HEK293 (cell line): ENCODE measurements around the gene CAPN8.

Experiments
- GFI1B ChIP-seq: fragments of 450-650 bp; formaldehyde crosslinking; IDR thresholded peaks from 2 replicates; pipeline ENCODE4 v1.5.1; 2016; ENCODE audit warnings: missing biosample characterization, missing genetic modification characterization
- HOXD13 ChIP-seq: sonication (generic); formaldehyde crosslinking; IDR thresholded peaks from 2 replicates; pipeline ENCODE4 v1.8.0; 2022; ENCODE audit warnings: missing genetic modification reagents, borderline replicate concordance
- KLF16 ChIP-seq: fragments of 450-650 bp; formaldehyde crosslinking; IDR thresholded peaks from 2 replicates; pipeline ENCODE4 v1.5.1; 2017; ENCODE audit warnings: missing biosample characterization, missing genetic modification characterization
- MZF1 ChIP-seq: fragments of 450-650 bp; formaldehyde crosslinking; IDR thresholded peaks from 2 replicates; pipeline ENCODE4 v1.5.1; 2017; ENCODE audit warnings: missing biosample characterization, missing genetic modification characterization, borderline replicate concordance
- SCRT1 ChIP-seq: fragments of 450-650 bp; formaldehyde crosslinking; IDR thresholded peaks from 2 replicates; pipeline ENCODE4 v1.5.1; 2016; ENCODE audit warnings: missing biosample characterization, missing genetic modification characterization, borderline replicate concordance
- SCRT2 ChIP-seq: fragments of 450-650 bp; formaldehyde crosslinking; IDR thresholded peaks from 2 replicates; pipeline ENCODE4 v1.5.1; 2016; ENCODE audit warnings: missing biosample characterization, missing genetic modification characterization
- SP7 ChIP-seq: fragments of 450-650 bp; formaldehyde crosslinking; IDR thresholded peaks from 2 replicates; pipeline ENCODE4 v1.5.1; 2016; ENCODE audit warnings: missing biosample characterization, missing genetic modification characterization
- ZBTB1 ChIP-seq: fragments of 450-650 bp; formaldehyde crosslinking; IDR thresholded peaks from 2 replicates; pipeline ENCODE4 v1.5.1; 2016; ENCODE audit warnings: missing biosample characterization, missing genetic modification characterization
- ZEB2 ChIP-seq: fragments of 450-650 bp; formaldehyde crosslinking; IDR thresholded peaks from 2 replicates; pipeline ENCODE4 v1.5.1; 2016; ENCODE audit warnings: missing biosample characterization, missing genetic modification characterization
- ZIC2 ChIP-seq: fragments of 450-650 bp; formaldehyde crosslinking; IDR thresholded peaks from 2 replicates; pipeline ENCODE4 v1.5.1; 2016; ENCODE audit warnings: missing biosample characterization, missing genetic modification characterization
- ZNF132 ChIP-seq: fragments of 450-650 bp; formaldehyde crosslinking; IDR thresholded peaks from 2 replicates; pipeline ENCODE4 v1.5.1; 2017; ENCODE audit warnings: missing biosample characterization, missing genetic modification characterization, borderline replicate concordance
- ZNF155 ChIP-seq: fragments of 450-650 bp; formaldehyde crosslinking; IDR thresholded peaks from 2 replicates; pipeline ENCODE4 v1.5.1; 2016; ENCODE audit warnings: missing biosample characterization, missing genetic modification characterization
- ZNF184 ChIP-seq: fragments of 450-650 bp; IDR thresholded peaks from 2 replicates; pipeline ENCODE4 v1.5.1; 2018; ENCODE audit warnings: missing biosample characterization, mild to moderate bottlenecking, missing genetic modification characterization
- ZNF221 ChIP-seq: fragments of 450-650 bp; formaldehyde crosslinking; IDR thresholded peaks from 2 replicates; pipeline ENCODE4 v1.5.1; 2017; ENCODE audit warnings: missing biosample characterization, missing genetic modification characterization, borderline replicate concordance
- ZNF23 ChIP-seq: fragments of 450-650 bp; formaldehyde crosslinking; IDR thresholded peaks from 2 replicates; pipeline ENCODE4 v1.5.1; 2016; ENCODE audit warnings: missing biosample characterization, missing genetic modification characterization, borderline replicate concordance
- ZNF391 ChIP-seq: fragments of 450-650 bp; formaldehyde crosslinking; IDR thresholded peaks from 2 replicates; pipeline ENCODE4 v1.5.1; 2016; ENCODE audit warnings: low read depth, missing biosample characterization, missing genetic modification characterization, borderline replicate concordance
- ZNF394 ChIP-seq: fragments of 450-650 bp; formaldehyde crosslinking; IDR thresholded peaks from 2 replicates; pipeline ENCODE4 v1.5.1; 2016; ENCODE audit warnings: missing biosample characterization, missing genetic modification characterization, mild to moderate bottlenecking, moderate library complexity, borderline replicate concordance
- ZNF426 ChIP-seq: fragments of 450-650 bp; formaldehyde crosslinking; IDR thresholded peaks from 2 replicates; pipeline ENCODE4 v1.5.1; 2017; ENCODE audit warnings: missing biosample characterization, missing genetic modification characterization, mild to moderate bottlenecking, inconsistent platforms, moderate library complexity
- ZNF514 ChIP-seq: fragments of 450-650 bp; formaldehyde crosslinking; IDR thresholded peaks from 2 replicates; pipeline ENCODE4 v1.5.1; 2016; ENCODE audit warnings: missing biosample characterization, missing genetic modification characterization
- ZNF549 ChIP-seq: fragments of 450-650 bp; IDR thresholded peaks from 2 replicates; pipeline ENCODE4 v1.5.1; 2018; ENCODE audit warnings: missing biosample characterization, missing genetic modification characterization, mild to moderate bottlenecking, inconsistent platforms, moderate library complexity
- ZNF558 ChIP-seq: fragments of 450-650 bp; formaldehyde crosslinking; IDR thresholded peaks from 2 replicates; pipeline ENCODE4 v1.5.1; 2016; ENCODE audit warnings: missing biosample characterization, missing genetic modification characterization
- ZNF585B ChIP-seq: fragments of 450-650 bp; formaldehyde crosslinking; IDR thresholded peaks from 2 replicates; pipeline ENCODE4 v1.5.1; 2016; ENCODE audit warnings: missing biosample characterization, missing genetic modification characterization
- ZNF76 ChIP-seq: fragments of 450-650 bp; formaldehyde crosslinking; IDR thresholded peaks from 2 replicates; pipeline ENCODE4; 2016; ENCODE audit warnings: low read depth, missing biosample characterization, missing genetic modification characterization, borderline replicate concordance
- ZNF776 ChIP-seq: fragments of 450-650 bp; formaldehyde crosslinking; IDR thresholded peaks from 2 replicates; pipeline ENCODE4 v1.5.0; 2017; ENCODE audit warnings: missing biosample characterization, missing genetic modification characterization, borderline replicate concordance
- TF ChIP-seq, protein P1 (sequence below): fragments of 450-650 bp; formaldehyde crosslinking; IDR thresholded peaks from 2 replicates; pipeline ENCODE4 v1.5.1; 2017; ENCODE audit warnings: missing biosample characterization, missing genetic modification characterization
- TF ChIP-seq, protein P2 (sequence below): fragments of 450-650 bp; formaldehyde crosslinking; IDR thresholded peaks from 2 replicates; pipeline ENCODE4 v1.5.1; 2016; ENCODE audit warnings: missing biosample characterization, missing genetic modification characterization
- TF ChIP-seq, protein P3 (sequence below): fragments of 450-650 bp; formaldehyde crosslinking; IDR thresholded peaks from 2 replicates; pipeline ENCODE4 v1.5.1; 2017; ENCODE audit warnings: missing biosample characterization, mild to moderate bottlenecking, missing genetic modification characterization, moderate library complexity
- TF ChIP-seq, protein P4 (sequence below): fragments of 450-650 bp; IDR thresholded peaks from 2 replicates; pipeline ENCODE4 v1.5.1; 2018; ENCODE audit warnings: missing biosample characterization, mild to moderate bottlenecking, missing genetic modification characterization
- TF ChIP-seq, protein P5 (sequence below): fragments of 450-650 bp; formaldehyde crosslinking; IDR thresholded peaks from 2 replicates; pipeline ENCODE4 v1.5.1; 2016; ENCODE audit warnings: missing biosample characterization, missing genetic modification characterization, low read depth
- TF ChIP-seq, protein P6 (sequence below): fragments of 450-650 bp; formaldehyde crosslinking; IDR thresholded peaks from 2 replicates; pipeline ENCODE4 v1.5.1; 2016; ENCODE audit warnings: missing biosample characterization, missing genetic modification characterization

The CAPN8 gene

DNA sequence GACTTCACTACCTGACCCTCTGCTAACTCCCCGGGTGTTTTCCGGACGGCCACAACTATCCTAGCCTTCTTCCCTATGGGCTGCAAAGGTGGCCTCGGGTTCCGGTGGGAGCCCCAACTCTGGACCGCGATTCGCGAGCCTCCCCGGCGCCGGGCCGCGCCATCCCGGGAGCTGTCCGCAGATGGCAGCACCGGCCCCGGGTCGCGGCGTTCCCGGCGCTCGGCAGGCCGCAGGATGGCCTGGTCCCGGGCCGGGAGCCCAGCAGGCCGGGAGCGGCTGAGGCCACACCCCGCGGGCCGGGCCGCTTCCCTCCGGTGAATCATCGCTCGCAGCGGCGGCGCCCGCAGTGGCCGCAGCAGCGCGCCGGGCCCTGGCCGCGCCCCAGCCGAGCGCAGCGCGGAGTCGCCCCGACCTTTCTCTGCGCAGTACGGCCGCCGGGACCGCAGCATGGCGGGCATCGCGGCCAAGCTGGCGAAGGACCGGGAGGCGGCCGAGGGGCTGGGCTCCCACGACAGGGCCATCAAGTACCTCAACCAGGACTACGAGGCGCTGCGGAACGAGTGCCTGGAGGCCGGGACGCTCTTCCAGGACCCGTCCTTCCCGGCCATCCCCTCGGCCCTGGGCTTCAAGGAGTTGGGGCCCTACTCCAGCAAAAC, 46.8 kb upstream of the CAPN8 start, which contains the start of gene CAPN2 (continued):
- TF ChIP-seq, protein P1, sequence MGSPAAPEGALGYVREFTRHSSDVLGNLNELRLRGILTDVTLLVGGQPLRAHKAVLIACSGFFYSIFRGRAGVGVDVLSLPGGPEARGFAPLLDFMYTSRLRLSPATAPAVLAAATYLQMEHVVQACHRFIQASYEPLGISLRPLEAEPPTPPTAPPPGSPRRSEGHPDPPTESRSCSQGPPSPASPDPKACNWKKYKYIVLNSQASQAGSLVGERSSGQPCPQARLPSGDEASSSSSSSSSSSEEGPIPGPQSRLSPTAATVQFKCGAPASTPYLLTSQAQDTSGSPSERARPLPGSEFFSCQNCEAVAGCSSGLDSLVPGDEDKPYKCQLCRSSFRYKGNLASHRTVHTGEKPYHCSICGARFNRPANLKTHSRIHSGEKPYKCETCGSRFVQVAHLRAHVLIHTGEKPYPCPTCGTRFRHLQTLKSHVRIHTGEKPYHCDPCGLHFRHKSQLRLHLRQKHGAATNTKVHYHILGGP (tag by site-specific recombination) = no peak
- no peak; the same call in 1 of the 2 replicates for TF ChIP-seq ZEB2 (tag by site-specific recombination)
- no peak for TF ChIP-seq ZNF558
- TF ChIP-seq GFI1B (tag by site-specific recombination) = no peak
- no peak for TF ChIP-seq SCRT1 (tag by site-specific recombination)
- TF ChIP-seq ZNF23 (tag by site-specific recombination) = no peak
- no peak for TF ChIP-seq ZNF184 (tag by site-specific recombination)
- no peak for TF ChIP-seq ZNF132 (tag by site-specific recombination)
- TF ChIP-seq, protein P2, sequence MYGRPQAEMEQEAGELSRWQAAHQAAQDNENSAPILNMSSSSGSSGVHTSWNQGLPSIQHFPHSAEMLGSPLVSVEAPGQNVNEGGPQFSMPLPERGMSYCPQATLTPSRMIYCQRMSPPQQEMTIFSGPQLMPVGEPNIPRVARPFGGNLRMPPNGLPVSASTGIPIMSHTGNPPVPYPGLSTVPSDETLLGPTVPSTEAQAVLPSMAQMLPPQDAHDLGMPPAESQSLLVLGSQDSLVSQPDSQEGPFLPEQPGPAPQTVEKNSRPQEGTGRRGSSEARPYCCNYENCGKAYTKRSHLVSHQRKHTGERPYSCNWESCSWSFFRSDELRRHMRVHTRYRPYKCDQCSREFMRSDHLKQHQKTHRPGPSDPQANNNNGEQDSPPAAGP (tag by site-specific recombination) = peak; percentile 88
- 0 out of 2 replicates have a peak, but pooled peaks have one; percentile 4 for TF ChIP-seq ZNF394 (tag by site-specific recombination)
- TF ChIP-seq ZNF391 (tag by site-specific recombination) = no peak
- TF ChIP-seq ZBTB1 (tag by site-specific recombination) = no peak
- TF ChIP-seq HOXD13 (CRISPR knock-in tag) = peak; percentile 73; the same call in 1 of the 2 replicates
- TF ChIP-seq, protein P3, sequence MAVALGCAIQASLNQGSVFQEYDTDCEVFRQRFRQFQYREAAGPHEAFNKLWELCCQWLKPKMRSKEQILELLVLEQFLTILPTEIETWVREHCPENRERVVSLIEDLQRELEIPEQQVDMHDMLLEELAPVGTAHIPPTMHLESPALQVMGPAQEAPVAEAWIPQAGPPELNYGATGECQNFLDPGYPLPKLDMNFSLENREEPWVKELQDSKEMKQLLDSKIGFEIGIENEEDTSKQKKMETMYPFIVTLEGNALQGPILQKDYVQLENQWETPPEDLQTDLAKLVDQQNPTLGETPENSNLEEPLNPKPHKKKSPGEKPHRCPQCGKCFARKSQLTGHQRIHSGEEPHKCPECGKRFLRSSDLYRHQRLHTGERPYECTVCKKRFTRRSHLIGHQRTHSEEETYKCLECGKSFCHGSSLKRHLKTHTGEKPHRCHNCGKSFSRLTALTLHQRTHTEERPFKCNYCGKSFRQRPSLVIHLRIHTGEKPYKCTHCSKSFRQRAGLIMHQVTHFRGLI (tag by site-specific recombination) = 0 out of 2 replicates have a peak, but pooled peaks have one; percentile 50
- no peak for TF ChIP-seq SCRT2 (tag by site-specific recombination)
- TF ChIP-seq, protein P4, sequence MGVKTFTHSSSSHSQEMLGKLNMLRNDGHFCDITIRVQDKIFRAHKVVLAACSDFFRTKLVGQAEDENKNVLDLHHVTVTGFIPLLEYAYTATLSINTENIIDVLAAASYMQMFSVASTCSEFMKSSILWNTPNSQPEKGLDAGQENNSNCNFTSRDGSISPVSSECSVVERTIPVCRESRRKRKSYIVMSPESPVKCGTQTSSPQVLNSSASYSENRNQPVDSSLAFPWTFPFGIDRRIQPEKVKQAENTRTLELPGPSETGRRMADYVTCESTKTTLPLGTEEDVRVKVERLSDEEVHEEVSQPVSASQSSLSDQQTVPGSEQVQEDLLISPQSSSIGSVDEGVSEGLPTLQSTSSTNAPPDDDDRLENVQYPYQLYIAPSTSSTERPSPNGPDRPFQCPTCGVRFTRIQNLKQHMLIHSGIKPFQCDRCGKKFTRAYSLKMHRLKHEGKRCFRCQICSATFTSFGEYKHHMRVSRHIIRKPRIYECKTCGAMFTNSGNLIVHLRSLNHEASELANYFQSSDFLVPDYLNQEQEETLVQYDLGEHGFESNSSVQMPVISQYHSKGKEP (tag by site-specific recombination) = peak; percentile 17; the same call in 1 of the 2 replicates
- no peak for TF ChIP-seq ZNF776 (tag by site-specific recombination)
- TF ChIP-seq ZNF76 (tag by site-specific recombination) = peak; percentile 72
- TF ChIP-seq, protein P5, sequence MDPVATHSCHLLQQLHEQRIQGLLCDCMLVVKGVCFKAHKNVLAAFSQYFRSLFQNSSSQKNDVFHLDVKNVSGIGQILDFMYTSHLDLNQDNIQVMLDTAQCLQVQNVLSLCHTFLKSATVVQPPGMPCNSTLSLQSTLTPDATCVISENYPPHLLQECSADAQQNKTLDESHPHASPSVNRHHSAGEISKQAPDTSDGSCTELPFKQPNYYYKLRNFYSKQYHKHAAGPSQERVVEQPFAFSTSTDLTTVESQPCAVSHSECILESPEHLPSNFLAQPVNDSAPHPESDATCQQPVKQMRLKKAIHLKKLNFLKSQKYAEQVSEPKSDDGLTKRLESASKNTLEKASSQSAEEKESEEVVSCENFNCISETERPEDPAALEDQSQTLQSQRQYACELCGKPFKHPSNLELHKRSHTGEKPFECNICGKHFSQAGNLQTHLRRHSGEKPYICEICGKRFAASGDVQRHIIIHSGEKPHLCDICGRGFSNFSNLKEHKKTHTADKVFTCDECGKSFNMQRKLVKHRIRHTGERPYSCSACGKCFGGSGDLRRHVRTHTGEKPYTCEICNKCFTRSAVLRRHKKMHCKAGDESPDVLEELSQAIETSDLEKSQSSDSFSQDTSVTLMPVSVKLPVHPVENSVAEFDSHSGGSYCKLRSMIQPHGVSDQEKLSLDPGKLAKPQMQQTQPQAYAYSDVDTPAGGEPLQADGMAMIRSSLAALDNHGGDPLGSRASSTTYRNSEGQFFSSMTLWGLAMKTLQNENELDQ (tag by site-specific recombination) = no peak
- no peak; the same call in 1 of the 2 replicates for TF ChIP-seq MZF1 (tag by site-specific recombination)
- no peak for TF ChIP-seq ZNF155 (tag by site-specific recombination)
- TF ChIP-seq, protein P6, sequence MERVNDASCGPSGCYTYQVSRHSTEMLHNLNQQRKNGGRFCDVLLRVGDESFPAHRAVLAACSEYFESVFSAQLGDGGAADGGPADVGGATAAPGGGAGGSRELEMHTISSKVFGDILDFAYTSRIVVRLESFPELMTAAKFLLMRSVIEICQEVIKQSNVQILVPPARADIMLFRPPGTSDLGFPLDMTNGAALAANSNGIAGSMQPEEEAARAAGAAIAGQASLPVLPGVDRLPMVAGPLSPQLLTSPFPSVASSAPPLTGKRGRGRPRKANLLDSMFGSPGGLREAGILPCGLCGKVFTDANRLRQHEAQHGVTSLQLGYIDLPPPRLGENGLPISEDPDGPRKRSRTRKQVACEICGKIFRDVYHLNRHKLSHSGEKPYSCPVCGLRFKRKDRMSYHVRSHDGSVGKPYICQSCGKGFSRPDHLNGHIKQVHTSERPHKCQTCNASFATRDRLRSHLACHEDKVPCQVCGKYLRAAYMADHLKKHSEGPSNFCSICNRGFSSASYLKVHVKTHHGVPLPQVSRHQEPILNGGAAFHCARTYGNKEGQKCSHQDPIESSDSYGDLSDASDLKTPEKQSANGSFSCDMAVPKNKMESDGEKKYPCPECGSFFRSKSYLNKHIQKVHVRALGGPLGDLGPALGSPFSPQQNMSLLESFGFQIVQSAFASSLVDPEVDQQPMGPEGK (tag by site-specific recombination) = peak; percentile 25; the same call in 1 of the 2 replicates
- peak; percentile 8; the same call in 1 of the 2 replicates for TF ChIP-seq SP7
- TF ChIP-seq ZNF514 (tag by site-specific recombination) = no peak
- TF ChIP-seq KLF16 (tag by site-specific recombination) = peak; percentile 72
- TF ChIP-seq ZNF585B (tag by site-specific recombination) = no peak
- no peak for TF ChIP-seq ZNF549
- peak; percentile 9; the same call in 1 of the 2 replicates for TF ChIP-seq ZNF221 (tag by site-specific recombination)
- TF ChIP-seq ZNF426 (tag by site-specific recombination) = no peak
- peak; percentile 68 for TF ChIP-seq ZIC2
